A549 (cell line): Measurements from ENCODE around the gene CHD6.

Experiments
- BCL3 ChIP-seq: fragments of >200 bp; sonication (Bioruptor Twin); formaldehyde crosslinking; IDR thresholded peaks from 3 replicates; pipeline ENCODE4 v1.6.1; 2016
- CHD4 ChIP-seq: fragments of 200-600 bp; sonication (generic); IDR thresholded peaks from 2 replicates; pipeline ENCODE4 v1.6.1; 2016; ENCODE audit warnings: antibody characterized with exemption, mild to moderate bottlenecking, borderline replicate concordance
- CTCF ChIP-seq: fragments of >200 bp; sonication (Bioruptor Twin); formaldehyde crosslinking; IDR thresholded peaks from 3 replicates; pipeline ENCODE4 v1.5.1; 2016
- ELK1 ChIP-seq: fragments of 150-350 bp; IDR thresholded peaks from 2 replicates; pipeline ENCODE4 v1.6.1; 2014; ENCODE audit warnings: low read depth, mild to moderate bottlenecking, low read length
- FOSL2 ChIP-seq, 2 experiments: fragments of 450-650 bp in 1 of 2; fragments of >200 bp in 1 of 2; sonication (Bioruptor Twin) in 1 of 2; formaldehyde crosslinking; IDR thresholded peaks; 2 replicates each; pipeline versions ENCODE4 v1.5.0 to v1.6.1; 2016 to 2020; ENCODE audit warnings: mild to moderate bottlenecking in 1 of 2, moderate library complexity in 1 of 2
- JUN ChIP-seq, 2 experiments: fragments of >200 bp; sonication (Bioruptor Twin); formaldehyde crosslinking; IDR thresholded peaks; 2 replicates in 1 of 2; 3 replicates in 1 of 2; pipeline ENCODE4 v1.6.1; 2016 to 2017
- MAX ChIP-seq: IDR thresholded peaks from 2 replicates; pipeline ENCODE4 v1.6.1; 2012
- PBX3 ChIP-seq: IDR thresholded peaks from 2 replicates; pipeline ENCODE4 v1.6.1; 2012
- POLR2A ChIP-seq: IDR thresholded peaks from 2 replicates; pipeline ENCODE4 v1.6.1; 2012; ENCODE audit warnings: mild to moderate bottlenecking, low read length
- RAD21 ChIP-seq, 2 experiments: fragments of >200 bp in 1 of 2; sonication (Bioruptor Twin) in 1 of 2; formaldehyde crosslinking in 1 of 2; IDR thresholded peaks in 1 of 2; conservative IDR thresholded peaks in 1 of 2; 2 replicates in 1 of 2; 3 replicates in 1 of 2; pipeline ENCODE4 v1.6.1; 2012 to 2018; ENCODE audit warnings: inconsistent platforms in 1 of 2
- RCOR1 ChIP-seq: fragments of 150-350 bp; IDR thresholded peaks from 2 replicates; pipeline ENCODE4 v1.6.1; 2014; ENCODE audit warnings: antibody characterized with exemption, low read length, low read depth
- USF2 ChIP-seq: fragments of 450-650 bp; IDR thresholded peaks from 2 replicates; pipeline ENCODE4 v1.6.1; 2014; ENCODE audit warnings: antibody characterized with exemption

GRCh38 chr20:41638456-41638855 is 20.3 kb upstream of the CHD6 start:
- TF ChIP-seq POLR2A, result no peak
- no peak for TF ChIP-seq PBX3
- no peak for TF ChIP-seq MAX
- no peak for TF ChIP-seq CTCF
- no peak for TF ChIP-seq CHD4
- no peak for TF ChIP-seq RAD21 (conservative IDR thresholded peaks at IDR 0.05 in 1 of 2, IDR thresholded peaks at IDR 0.05 in 1 of 2)
- no peak for TF ChIP-seq USF2
- no peak for TF ChIP-seq RCOR1
- no peak for TF ChIP-seq ELK1
- no peak for TF ChIP-seq JUN (IDR thresholded peaks at IDR 0.05)
- TF ChIP-seq FOSL2 (IDR thresholded peaks at IDR 0.05), result no peak
- no peak for TF ChIP-seq FOSL2 (CRISPR knock-in tag; IDR thresholded peaks at IDR 0.05)
- no peak for TF ChIP-seq BCL3
